ENCODE results near the gene MT2A. TPM values are rescaled to one million over a fixed set of nuclear protein-coding genes. Genes with fewer than 3 reads are reported as not detected.
"Not testable (repeated sequence)": the region's sequence is repeated elsewhere in the genome, so short reads cannot be mapped to it uniquely, and the experiment has no call there.

MT2A gene
- total RNA-seq, 1 donor from 2014 or later = 2.4 TPM

- H3K9me3 Mint-ChIP-seq (ENCODE audit: unreplicated experiment) = no peaks in the 10 kb centered on the region
- H3K4me1 Mint-ChIP-seq (ENCODE audit: unreplicated experiment) = no peaks in the 10 kb centered on the region
- TF ChIP-seq, protein P1, sequence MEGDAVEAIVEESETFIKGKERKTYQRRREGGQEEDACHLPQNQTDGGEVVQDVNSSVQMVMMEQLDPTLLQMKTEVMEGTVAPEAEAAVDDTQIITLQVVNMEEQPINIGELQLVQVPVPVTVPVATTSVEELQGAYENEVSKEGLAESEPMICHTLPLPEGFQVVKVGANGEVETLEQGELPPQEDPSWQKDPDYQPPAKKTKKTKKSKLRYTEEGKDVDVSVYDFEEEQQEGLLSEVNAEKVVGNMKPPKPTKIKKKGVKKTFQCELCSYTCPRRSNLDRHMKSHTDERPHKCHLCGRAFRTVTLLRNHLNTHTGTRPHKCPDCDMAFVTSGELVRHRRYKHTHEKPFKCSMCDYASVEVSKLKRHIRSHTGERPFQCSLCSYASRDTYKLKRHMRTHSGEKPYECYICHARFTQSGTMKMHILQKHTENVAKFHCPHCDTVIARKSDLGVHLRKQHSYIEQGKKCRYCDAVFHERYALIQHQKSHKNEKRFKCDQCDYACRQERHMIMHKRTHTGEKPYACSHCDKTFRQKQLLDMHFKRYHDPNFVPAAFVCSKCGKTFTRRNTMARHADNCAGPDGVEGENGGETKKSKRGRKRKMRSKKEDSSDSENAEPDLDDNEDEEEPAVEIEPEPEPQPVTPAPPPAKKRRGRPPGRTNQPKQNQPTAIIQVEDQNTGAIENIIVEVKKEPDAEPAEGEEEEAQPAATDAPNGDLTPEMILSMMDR (IDR thresholded peaks at IDR 0.05; ENCODE audit: unreplicated experiment) = no peak
- DNase-seq (ENCODE audit: low spot score) = no peak
- H3K4me3 Mint-ChIP-seq (ENCODE audit: unreplicated experiment) = no peak overlapping the region
- H3K36me3 Mint-ChIP-seq (ENCODE audit: low read depth, unreplicated experiment) = no peaks in the 10 kb centered on the region
- H3K27ac Mint-ChIP-seq (ENCODE audit: unreplicated experiment) = no peak overlapping the region
- H3K27me3 Mint-ChIP-seq (ENCODE audit: unreplicated experiment) = peaks cover 4% of the 10 kb centered on the region
These were observed 27.9 kb upstream of the MT2A start for GRCh38 chr16:56580391-56581048.

DNA sequence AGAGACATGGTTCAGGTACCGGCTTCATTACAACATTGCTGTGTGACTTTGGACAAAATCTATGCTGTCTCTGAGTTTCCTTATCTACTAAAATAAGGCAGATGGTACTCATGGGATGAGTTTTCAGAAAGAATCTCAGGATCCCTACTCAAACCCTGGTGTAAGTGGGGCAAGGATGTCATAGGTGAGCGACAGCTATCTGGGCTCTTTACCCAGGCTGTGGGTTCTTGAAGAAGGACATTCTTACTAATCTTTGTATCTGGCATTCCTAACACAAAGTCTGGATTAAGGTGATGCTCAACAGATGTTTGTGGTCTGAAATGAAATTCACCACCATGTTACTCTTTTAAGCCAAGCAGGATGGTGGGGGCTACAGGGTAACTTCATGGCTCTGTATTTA lies 25.5 kb upstream of the MT2A start:
- DNase-seq (ENCODE audit: low spot score); H3K36me3 Mint-ChIP-seq (ENCODE audit: low read depth, unreplicated experiment); H3K27ac Mint-ChIP-seq (ENCODE audit: unreplicated experiment); H3K4me1 Mint-ChIP-seq (ENCODE audit: unreplicated experiment); H3K4me3 Mint-ChIP-seq (ENCODE audit: unreplicated experiment); H3K9me3 Mint-ChIP-seq (ENCODE audit: unreplicated experiment): not testable (repeated sequence)
- H3K27me3 Mint-ChIP-seq (ENCODE audit: unreplicated experiment) = peaks cover 12% of the 10 kb centered on the region

GRCh38 chr16:56583351-56584168 lies 24.8 kb upstream of the MT2A start:
- Mint-ChIP-seq H3K9me3 (ENCODE audit: unreplicated experiment) (no peaks in the 10 kb centered on the region), H3K27me3 (ENCODE audit: unreplicated experiment) (peaks cover 17% of the 10 kb centered on the region), H3K4me1 (ENCODE audit: unreplicated experiment) (no peaks in the 10 kb centered on the region), H3K27ac (ENCODE audit: unreplicated experiment) (no peak overlapping the region), H3K4me3 (ENCODE audit: unreplicated experiment) (no peak overlapping the region), H3K36me3 (ENCODE audit: low read depth, unreplicated experiment) (no peaks in the 10 kb centered on the region)
- no peak for DNase-seq (ENCODE audit: low spot score)
- TF ChIP-seq, protein P1 (IDR thresholded peaks at IDR 0.05; ENCODE audit: unreplicated experiment) = no peak

DNA sequence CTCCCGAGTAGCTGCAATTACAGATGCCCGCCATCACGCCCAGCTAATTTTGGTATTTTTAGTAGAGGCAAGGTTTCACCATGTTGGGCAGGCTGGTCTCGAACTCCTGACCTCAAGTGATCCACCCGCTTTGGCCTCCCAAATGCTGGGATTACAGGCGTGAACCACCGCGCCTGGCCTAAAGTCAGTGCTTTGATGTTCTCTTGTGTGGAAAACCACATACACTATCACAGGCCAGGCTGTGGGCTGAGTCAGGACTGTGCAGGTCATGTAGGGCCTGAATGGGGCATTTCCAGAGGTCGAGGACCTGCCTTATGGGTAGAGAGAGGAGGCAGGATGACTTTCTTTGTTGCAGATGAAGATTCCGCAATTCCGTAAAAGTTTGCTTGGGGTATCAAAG lies 24.1 kb upstream of the MT2A start:
- TF ChIP-seq, protein P1 (IDR thresholded peaks at IDR 0.05; ENCODE audit: unreplicated experiment) = no peak
- Mint-ChIP-seq H3K27ac (ENCODE audit: unreplicated experiment) (no peak overlapping the region), H3K27me3 (ENCODE audit: unreplicated experiment) (peaks cover 21% of the 10 kb centered on the region), H3K4me3 (ENCODE audit: unreplicated experiment) (no peak overlapping the region), H3K36me3 (ENCODE audit: low read depth, unreplicated experiment) (no peaks in the 10 kb centered on the region), H3K9me3 (ENCODE audit: unreplicated experiment) (no peaks in the 10 kb centered on the region), H3K4me1 (ENCODE audit: unreplicated experiment) (peaks cover 4% of the 10 kb centered on the region)
- DNase-seq (ENCODE audit: low spot score) = no peak

- DNase-seq (ENCODE audit: low spot score) = no peak
- no peaks in the 10 kb centered on the region for H3K36me3 Mint-ChIP-seq (ENCODE audit: low read depth, unreplicated experiment)
- H3K4me1 Mint-ChIP-seq (ENCODE audit: unreplicated experiment) = peaks cover 13% of the 10 kb centered on the region
- H3K27me3 Mint-ChIP-seq (ENCODE audit: unreplicated experiment) = peaks cover 27% of the 10 kb centered on the region
- TF ChIP-seq, protein P1 (IDR thresholded peaks at IDR 0.05; ENCODE audit: unreplicated experiment) = no peak
- no peak overlapping the region for H3K27ac Mint-ChIP-seq (ENCODE audit: unreplicated experiment)
- H3K4me3 Mint-ChIP-seq (ENCODE audit: unreplicated experiment) = peak overlapping the region; percentile 78
- H3K9me3 Mint-ChIP-seq (ENCODE audit: unreplicated experiment) = no peaks in the 10 kb centered on the region
These were observed 19.6 kb upstream of the MT2A start for GRCh38 chr16:56588781-56589140.
